A549 (cell line): Measurements from ENCODE around the gene SHROOM4.

Experiments
- CHD2 ChIP-seq: fragments of 150-350 bp; IDR thresholded peaks from 2 replicates; pipeline ENCODE4 v1.6.1; 2014; ENCODE audit warnings: low read length; ENCODE audit not compliant: partially characterized antibody
- CTCF ChIP-seq: fragments of >200 bp; sonication (Bioruptor Twin); formaldehyde crosslinking; IDR thresholded peaks from 3 replicates; pipeline ENCODE4 v1.5.1; 2016
- EP300 ChIP-seq, 2 experiments: fragments of >200 bp; sonication (Bioruptor Twin); formaldehyde crosslinking; IDR thresholded peaks; 2 replicates in 1 of 2; 3 replicates in 1 of 2; pipeline ENCODE4 v1.6.1; 2016 to 2017
- JUN ChIP-seq, 2 experiments: fragments of >200 bp; sonication (Bioruptor Twin); formaldehyde crosslinking; IDR thresholded peaks; 2 replicates in 1 of 2; 3 replicates in 1 of 2; pipeline ENCODE4 v1.6.1; 2016 to 2017
- MYC ChIP-seq: IDR thresholded peaks from 2 replicates; pipeline ENCODE4 v1.6.1; 2012; ENCODE audit warnings: mild to moderate bottlenecking, inconsistent platforms, low read length, improper control_type of control experiment, borderline replicate concordance
- NPAS2 ChIP-seq: fragments of 250-450 bp; sonication (Bioruptor Pico); IDR thresholded peaks from 2 replicates; pipeline ENCODE4 v1.8.0; 2022; ENCODE audit warnings: mild to moderate bottlenecking, moderate library complexity, borderline replicate concordance
- PHF8 ChIP-seq: fragments of 200-600 bp; sonication (generic); IDR thresholded peaks from 2 replicates; pipeline ENCODE4 v1.6.1; 2016; ENCODE audit warnings: low read depth, mild to moderate bottlenecking, antibody characterized with exemption, moderate library complexity, borderline replicate concordance
- POLR2A ChIP-seq: IDR thresholded peaks from 2 replicates; pipeline ENCODE4 v1.6.1; 2012; ENCODE audit warnings: mild to moderate bottlenecking, low read length
- TF ChIP-seq, protein P1 (sequence below): fragments of 150-350 bp; IDR thresholded peaks from 2 replicates; pipeline ENCODE4 v1.6.1; 2014; ENCODE audit warnings: low read depth, mild to moderate bottlenecking, low read length
- TF ChIP-seq, protein P2 (sequence below): IDR thresholded peaks from 2 replicates; pipeline ENCODE4 v1.6.1; 2012; ENCODE audit warnings: low read depth, borderline replicate concordance
- TF ChIP-seq, protein P3 (sequence below): IDR thresholded peaks from 2 replicates; pipeline ENCODE4 v1.6.1; 2012

DNA sequence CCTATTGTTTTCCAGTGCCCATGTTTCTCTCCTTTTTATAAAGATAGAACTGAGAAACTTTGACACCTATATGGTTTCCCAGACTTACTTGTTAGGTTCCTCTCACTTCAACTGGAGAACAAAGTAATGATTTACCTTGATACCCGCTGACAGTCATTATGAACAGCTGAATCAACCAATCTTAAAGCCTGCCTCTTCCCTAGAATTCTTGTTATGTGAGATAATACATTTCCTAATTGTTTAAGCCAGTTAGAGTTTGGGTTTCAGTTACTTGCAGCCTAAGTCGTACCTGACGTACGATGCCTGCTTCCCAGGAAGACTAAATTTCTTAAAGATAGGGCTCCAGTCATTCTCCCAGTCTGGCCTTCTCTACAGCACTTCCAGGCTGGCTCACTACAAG is 97.3 kb downstream of the SHROOM4 start:
- TF ChIP-seq EP300 (IDR thresholded peaks at IDR 0.05) (no peak), POLR2A (no peak), CTCF (no peak), PHF8 (no peak), NPAS2 (CRISPR knock-in tag) (no peak), JUN (IDR thresholded peaks at IDR 0.05) (no peak), MYC (no peak), CHD2 (no peak)
- TF ChIP-seq, protein P1, sequence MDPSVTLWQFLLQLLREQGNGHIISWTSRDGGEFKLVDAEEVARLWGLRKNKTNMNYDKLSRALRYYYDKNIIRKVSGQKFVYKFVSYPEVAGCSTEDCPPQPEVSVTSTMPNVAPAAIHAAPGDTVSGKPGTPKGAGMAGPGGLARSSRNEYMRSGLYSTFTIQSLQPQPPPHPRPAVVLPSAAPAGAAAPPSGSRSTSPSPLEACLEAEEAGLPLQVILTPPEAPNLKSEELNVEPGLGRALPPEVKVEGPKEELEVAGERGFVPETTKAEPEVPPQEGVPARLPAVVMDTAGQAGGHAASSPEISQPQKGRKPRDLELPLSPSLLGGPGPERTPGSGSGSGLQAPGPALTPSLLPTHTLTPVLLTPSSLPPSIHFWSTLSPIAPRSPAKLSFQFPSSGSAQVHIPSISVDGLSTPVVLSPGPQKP: no peak
- TF ChIP-seq, protein P2, sequence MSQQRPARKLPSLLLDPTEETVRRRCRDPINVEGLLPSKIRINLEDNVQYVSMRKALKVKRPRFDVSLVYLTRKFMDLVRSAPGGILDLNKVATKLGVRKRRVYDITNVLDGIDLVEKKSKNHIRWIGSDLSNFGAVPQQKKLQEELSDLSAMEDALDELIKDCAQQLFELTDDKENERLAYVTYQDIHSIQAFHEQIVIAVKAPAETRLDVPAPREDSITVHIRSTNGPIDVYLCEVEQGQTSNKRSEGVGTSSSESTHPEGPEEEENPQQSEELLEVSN: no peak
- TF ChIP-seq, protein P3, sequence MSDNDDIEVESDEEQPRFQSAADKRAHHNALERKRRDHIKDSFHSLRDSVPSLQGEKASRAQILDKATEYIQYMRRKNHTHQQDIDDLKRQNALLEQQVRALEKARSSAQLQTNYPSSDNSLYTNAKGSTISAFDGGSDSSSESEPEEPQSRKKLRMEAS: no peak
